Uterus (tissue), 2 donors: ENCODE measurements around the gene CC2D1A.

Experiments used
- CTCF ChIP-seq, 4 experiments: fragments of 200-600 bp in 2 of 4; fragments of 450-650 bp in 2 of 4; sonication (generic) in 2 of 4; IDR thresholded peaks; one replicate each; pipeline ENCODE4 v1.5.1; 2016 to 2019; ENCODE audit warnings: antibody characterized with exemption in 4 of 4, mild to moderate bottlenecking in 2 of 4, moderate library complexity in 1 of 4
- POLR2A ChIP-seq, 2 donors: fragments of 450-650 bp; IDR thresholded peaks; one replicate each; pipeline ENCODE4 v1.6.1; 2016; ENCODE audit warnings: antibody characterized with exemption in 2 of 2, mild to moderate bottlenecking in 1 of 2, moderate library complexity in 1 of 2

DNA sequence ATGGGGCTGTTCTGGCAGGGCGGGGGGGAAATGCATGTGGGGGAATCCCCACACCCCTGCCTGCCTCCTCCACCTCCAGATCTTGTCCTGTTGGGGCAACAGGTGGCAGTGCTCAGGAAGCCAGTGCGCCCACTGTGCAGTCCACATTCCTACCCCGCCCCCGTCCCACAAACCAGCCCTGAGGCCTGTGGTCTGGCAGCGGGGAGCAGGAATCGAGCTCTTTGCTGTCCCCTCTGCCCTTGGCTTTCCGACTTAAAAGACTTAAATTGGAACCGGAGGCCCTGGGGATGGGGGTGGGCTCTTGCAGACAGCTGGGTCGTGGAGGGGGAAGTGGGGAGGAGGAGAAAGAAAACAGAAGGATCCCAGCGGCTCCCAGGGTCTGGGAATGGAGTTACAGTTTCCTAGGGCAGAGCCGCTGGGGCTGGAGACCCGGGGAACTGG is 24.7 kb upstream of the CC2D1A start:
- no peak for TF ChIP-seq POLR2A (IDR thresholded peaks at IDR 0.05)
- no peak for TF ChIP-seq CTCF (IDR thresholded peaks at IDR 0.05)
